Kidney (tissue), 14 donors: Measurements from ENCODE around the gene TIMP3. TPM values are rescaled to one million over a fixed set of nuclear protein-coding genes. Genes with fewer than 3 reads are reported as not detected.

Source experiments
- DNase-seq, 5 donors: peaks; one replicate each; pipeline ENCODE4 v3.0.0-alpha.2; 2013 to 2020
- FAIRE-seq: peaks from 2 replicates; lab custom pipeline; 2012; peaks lifted over from hg19 to GRCh38; lab: Jason Lieb, UNC
- H3K27ac ChIP-seq, 2 donors: one replicate each; pipeline ENCODE4 v1.7.0; 2013; ENCODE audit warnings: low read depth in 2 of 2, low read length in 2 of 2, inconsistent platforms in 1 of 2
- H3K27me3 ChIP-seq: one replicate; pipeline ENCODE4 v1.7.1; 2013; ENCODE audit warnings: low read length, inconsistent platforms; ENCODE audit not compliant: control insufficient read depth, insufficient read depth
- H3K36me3 ChIP-seq, 3 donors: one replicate each; pipeline versions ENCODE4 v1.7.0 to v1.7.1; 2013; ENCODE audit warnings: low read length in 3 of 3, control low read depth in 1 of 3, inconsistent platforms in 1 of 3; ENCODE audit not compliant: insufficient read depth in 3 of 3, control insufficient read depth in 2 of 3
- H3K4me1 ChIP-seq, 3 donors: one replicate each; pipeline versions ENCODE4 v1.7.0 to v1.7.1; 2013; ENCODE audit warnings: low read length in 3 of 3, inconsistent platforms in 1 of 3, low read depth in 1 of 3; ENCODE audit not compliant: control insufficient read depth in 2 of 3, insufficient read depth in 2 of 3
- H3K4me3 ChIP-seq, 3 donors: one replicate each; pipeline versions ENCODE4 v1.7.0 to v1.8.1; 2013; ENCODE audit warnings: low read length in 3 of 3, control low read depth in 1 of 3, inconsistent platforms in 1 of 3
- H3K9ac ChIP-seq, 3 donors: one replicate each; pipeline versions ENCODE4 v1.7.0 to v1.7.1; 2013; ENCODE audit warnings: low read length in 3 of 3, control low read depth in 1 of 3, inconsistent platforms in 1 of 3
- H3K9me3 ChIP-seq, 3 donors: one replicate each; pipeline versions ENCODE4 v1.7.0 to v1.7.1; 2013; ENCODE audit warnings: low read length in 3 of 3, control low read depth in 1 of 3, inconsistent platforms in 1 of 3; ENCODE audit not compliant: control insufficient read depth in 2 of 3, insufficient read depth in 1 of 3
- intact Hi-C: fragments of 100-400 bp; cut with DNase I; formaldehyde crosslinking; loops from one replicate; pipeline ENCODE4 v1.11.1; 2022
- polyA plus RNA-seq: library from polyadenylated mRNA; stranded (reverse); fragments of 350-450 nt; fragmentation: Illumina TruSeq; extraction: RNeasy Lipid Tissue Mini Kit (QIAGEN cat#74804); gene quantifications from one replicate; pipeline ENCODE4 v1.2.3, GENCODE V29; 2014; ENCODE audit warnings: low read depth, low replicate concordance; ENCODE audit not compliant: insufficient read depth
- total RNA-seq: library from RNA; stranded (reverse); fragmentation: NEBNext Ultra II Directional; extraction: Animal tissue kit (Norgen Biotek cat#: 25700); gene quantifications from one replicate; pipeline ENCODE4 v1.2.1, GENCODE V29; 2021
- TF ChIP-seq, protein P1 (sequence below): IDR thresholded peaks from 3 replicates; pipeline ENCODE4 v1.5.1; 2012; ENCODE audit warnings: mild to moderate bottlenecking, moderate library complexity, borderline replicate concordance; ENCODE audit not compliant: insufficient read depth; ENCODE audit errors: extremely low read depth
- donor health status: control.
- donor health status: control.
- donor health status: control.
- donor health status: control.
- donor health status: control.
- donor health status: DM: yes; HTN: yes; CAD: no.
- donor health status: Normal renal cell carcinoma (clear cell type).

TIMP3 gene
- total and polyA plus RNA-seq, 2 donors from 2014 or later: 198 to 818 TPM

DNA sequence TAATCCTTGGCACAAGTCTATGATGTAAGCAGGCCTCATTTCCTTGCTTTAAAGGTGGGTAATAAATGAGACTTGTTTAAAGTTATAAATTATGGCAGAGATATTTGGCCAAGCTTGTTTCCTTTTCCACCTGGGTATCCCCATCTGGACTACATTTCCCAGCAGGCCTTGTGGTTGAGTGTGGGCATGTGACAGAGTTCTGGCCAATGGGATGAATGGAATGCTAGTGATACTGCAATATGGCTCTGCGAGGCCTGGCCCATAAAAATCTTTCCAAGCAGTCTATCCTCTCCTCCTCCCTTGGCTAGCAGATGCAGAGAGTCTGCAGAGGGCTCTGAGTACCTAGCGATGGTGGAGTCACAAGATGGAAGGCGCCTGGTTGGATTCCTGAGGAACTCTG lies 102.5 kb downstream of the TIMP3 start:
- FAIRE-seq: no peak

DNA sequence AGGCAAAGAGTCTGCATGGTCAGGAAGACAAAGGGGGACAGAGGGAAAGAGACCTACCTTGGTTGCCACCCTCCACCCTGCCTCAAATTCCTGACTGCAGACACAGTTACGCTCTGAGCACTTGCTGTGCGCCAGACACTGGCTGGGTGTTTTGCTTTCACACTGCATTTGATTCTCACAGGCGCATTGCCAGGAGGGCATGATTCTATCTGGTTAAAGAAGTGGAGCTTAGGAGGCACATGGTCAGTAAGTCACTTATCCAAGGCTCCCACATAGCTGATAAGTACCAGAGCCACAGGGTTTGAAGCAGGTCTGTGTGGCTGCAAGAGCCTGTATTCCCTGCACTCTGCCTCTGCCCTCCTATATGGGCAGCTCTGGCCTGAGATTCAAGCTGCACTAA lies 103.9 kb downstream of the TIMP3 start:
- FAIRE-seq: no peak
- Histone ChIP-seq H3K9me3 (no peaks in the 10 kb centered on the region), H3K27me3 (no peaks in the 10 kb centered on the region), H3K4me3 (no peak overlapping the region), H3K4me1 (peaks cover 0 to 3% (median 0%) of the 10 kb centered on the region in 3 donors), H3K36me3 (no peaks in the 10 kb centered on the region), H3K9ac (no peak overlapping the region), H3K27ac (no peak overlapping the region)
- TF ChIP-seq, protein P1, sequence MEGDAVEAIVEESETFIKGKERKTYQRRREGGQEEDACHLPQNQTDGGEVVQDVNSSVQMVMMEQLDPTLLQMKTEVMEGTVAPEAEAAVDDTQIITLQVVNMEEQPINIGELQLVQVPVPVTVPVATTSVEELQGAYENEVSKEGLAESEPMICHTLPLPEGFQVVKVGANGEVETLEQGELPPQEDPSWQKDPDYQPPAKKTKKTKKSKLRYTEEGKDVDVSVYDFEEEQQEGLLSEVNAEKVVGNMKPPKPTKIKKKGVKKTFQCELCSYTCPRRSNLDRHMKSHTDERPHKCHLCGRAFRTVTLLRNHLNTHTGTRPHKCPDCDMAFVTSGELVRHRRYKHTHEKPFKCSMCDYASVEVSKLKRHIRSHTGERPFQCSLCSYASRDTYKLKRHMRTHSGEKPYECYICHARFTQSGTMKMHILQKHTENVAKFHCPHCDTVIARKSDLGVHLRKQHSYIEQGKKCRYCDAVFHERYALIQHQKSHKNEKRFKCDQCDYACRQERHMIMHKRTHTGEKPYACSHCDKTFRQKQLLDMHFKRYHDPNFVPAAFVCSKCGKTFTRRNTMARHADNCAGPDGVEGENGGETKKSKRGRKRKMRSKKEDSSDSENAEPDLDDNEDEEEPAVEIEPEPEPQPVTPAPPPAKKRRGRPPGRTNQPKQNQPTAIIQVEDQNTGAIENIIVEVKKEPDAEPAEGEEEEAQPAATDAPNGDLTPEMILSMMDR: no peak
- peak in 1 of 5 donors; percentile 45 for DNase-seq
- intact Hi-C loops: no loop called here

More for the DNA sequence above, 102.5 kb downstream of the TIMP3 start:
- H3K4me1 ChIP-seq: no peaks in the 10 kb centered on the region
- no peak overlapping the region for H3K4me3 ChIP-seq
- H3K27ac ChIP-seq: no peak overlapping the region
- no peaks in the 10 kb centered on the region for H3K27me3 ChIP-seq
- peak in 3 of 5 donors; percentile 58 to 83 (median 79) for DNase-seq
- intact Hi-C loops: no loop called here
- no peak overlapping the region for H3K9ac ChIP-seq
- TF ChIP-seq, protein P1: no peak
- no peaks in the 10 kb centered on the region for H3K36me3 ChIP-seq
- H3K9me3 ChIP-seq: no peaks in the 10 kb centered on the region

DNA sequence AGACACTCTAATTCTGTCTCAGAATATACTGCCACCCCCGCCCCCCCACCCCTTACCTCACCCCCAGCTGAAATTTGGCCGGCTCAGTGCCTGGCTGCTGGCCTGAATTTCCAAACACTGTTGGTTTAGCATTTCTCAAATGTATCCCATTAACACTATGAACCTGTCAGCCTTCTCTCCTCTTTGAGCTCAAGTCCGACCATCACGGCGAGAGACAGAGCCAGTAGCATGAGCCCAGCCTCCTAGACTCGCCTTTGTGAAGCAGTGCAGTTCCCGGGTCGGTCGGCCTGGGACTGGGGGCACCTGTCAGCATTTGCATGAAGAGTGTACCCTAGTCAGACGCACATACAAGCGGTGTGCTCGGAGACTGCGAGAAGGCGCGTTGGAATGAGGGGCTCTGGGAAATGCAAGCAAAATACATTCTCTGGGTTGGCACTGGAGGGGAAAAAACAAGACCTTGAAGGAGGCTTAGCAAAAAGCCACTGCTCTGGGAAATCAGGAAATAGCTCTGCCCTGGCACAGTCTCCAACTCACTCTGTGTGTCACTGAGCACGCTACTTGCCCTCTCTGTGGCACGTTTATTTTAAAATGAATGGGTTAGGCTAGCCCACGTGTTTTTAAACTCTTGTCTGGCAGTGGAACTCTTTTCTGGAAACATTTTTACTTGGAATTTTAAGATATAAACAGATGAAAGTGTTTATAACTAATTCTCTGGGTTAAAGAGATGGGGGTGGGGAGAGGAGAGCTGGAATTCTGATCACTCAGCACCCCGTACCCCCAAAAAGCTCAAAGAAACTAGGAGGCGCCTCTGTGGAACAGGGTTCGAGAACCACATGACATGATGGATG lies 108.3 kb downstream of the TIMP3 start:
- no peak overlapping the region for H3K4me3 ChIP-seq
- H3K4me1 ChIP-seq: peaks cover 2 to 8% (median 3%) of the 10 kb centered on the region in 3 donors
- DNase-seq (peak; percentile 23 to 77 (median 54)), FAIRE-seq (no peak)
- intact Hi-C loops: no loop called here
- no peaks in the 10 kb centered on the region for H3K27me3 ChIP-seq
- H3K9me3 ChIP-seq: no peaks in the 10 kb centered on the region
- no peak overlapping the region for H3K9ac ChIP-seq
- TF ChIP-seq, protein P1: no peak
- H3K36me3 ChIP-seq: no peaks in the 10 kb centered on the region
- no peak overlapping the region for H3K27ac ChIP-seq
